Stimulated activated CD8-positive, alpha-beta memory T cell treated with anti-CD3 and anti-CD28 coated beads, Interleukin-15, amount 100 ng/mL, for 48 hours (primary cell): Measurements from ENCODE around the gene LYPD6.
"Not testable (repeated sequence)": the region's sequence is repeated elsewhere in the genome, so short reads cannot be mapped to it uniquely, and the experiment has no call there.

Experiments used
- DNase-seq, 2 donors: peaks; one replicate each; pipeline ENCODE4 v3.0.0-alpha.2; 2020; ENCODE audit warnings: low read depth in 2 of 2

The LYPD6 gene

DNA sequence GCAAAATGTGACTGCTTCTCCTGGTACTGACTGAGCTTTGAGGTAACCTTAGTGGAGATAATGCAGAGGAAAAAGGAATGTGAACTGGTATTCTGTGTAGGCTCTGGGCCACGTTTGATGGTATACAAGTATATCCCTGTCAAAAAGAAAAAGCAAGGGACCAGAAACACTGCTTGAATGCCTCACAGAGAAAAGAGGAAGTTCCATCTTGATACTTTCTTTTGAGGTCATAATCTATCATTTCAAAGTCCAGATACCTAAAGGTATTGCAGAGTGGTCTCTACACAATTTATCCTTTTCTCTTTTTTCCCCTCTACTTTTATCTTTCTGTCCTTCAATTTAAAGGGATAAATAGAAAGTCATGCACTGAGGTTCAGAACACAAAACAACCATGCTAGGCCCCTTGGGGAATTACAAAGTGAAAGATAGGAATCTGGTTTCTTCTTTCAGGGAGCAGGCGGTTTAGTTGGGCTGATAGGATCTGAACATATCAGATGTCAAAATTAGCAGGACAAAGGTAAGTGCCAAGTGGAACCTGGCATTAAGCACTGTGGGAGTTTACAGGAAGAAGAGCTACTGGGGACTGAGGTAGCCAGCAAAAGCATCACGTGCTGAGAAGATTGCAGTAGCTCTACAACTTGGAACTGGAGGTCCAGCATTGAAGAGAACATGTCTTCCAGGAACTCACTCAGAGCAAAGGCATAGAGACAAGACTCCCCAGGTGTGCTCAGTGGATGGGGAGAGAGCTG lies 121.2 kb downstream of the LYPD6 start:
- DNase-seq: no peak

DNA sequence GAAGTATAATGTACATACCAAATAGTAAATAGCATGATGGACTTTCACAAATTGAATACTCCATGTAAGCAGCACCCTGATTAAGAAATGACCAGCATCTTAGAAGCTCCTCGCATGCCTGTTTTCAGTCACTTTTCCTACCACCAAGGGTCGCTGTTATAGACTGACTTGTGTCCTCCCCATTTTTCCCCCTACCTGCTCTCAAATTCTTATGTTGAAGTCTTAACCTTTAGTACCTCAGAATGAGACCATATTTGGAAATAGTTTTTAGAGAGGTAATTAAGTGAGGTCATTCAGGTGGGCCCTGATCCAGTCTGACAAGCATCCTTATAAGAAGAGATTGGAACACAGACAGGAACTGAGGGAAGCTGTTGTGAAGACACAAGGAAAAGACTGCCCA lies 125.9 kb downstream of the LYPD6 start:
- DNase-seq: no peak

DNA sequence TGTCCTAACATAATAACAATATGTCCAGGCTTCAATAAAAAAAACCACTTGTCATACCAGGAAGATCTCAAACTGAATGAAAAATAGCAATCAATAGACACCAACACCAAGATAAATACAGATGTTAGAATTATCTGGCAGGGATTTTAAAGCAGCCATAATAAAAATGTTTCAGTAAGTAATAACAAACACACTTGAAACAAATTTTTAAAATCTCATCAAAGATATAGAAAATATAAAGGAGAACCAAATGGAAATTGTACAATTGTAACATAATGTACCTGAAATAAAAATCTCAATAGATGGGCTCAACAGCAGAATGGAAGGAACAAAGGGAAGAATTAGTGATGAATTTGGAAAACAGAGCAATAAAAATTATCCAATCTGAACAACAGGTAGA lies 128.1 kb downstream of the LYPD6 start:
- no peak for DNase-seq

DNA sequence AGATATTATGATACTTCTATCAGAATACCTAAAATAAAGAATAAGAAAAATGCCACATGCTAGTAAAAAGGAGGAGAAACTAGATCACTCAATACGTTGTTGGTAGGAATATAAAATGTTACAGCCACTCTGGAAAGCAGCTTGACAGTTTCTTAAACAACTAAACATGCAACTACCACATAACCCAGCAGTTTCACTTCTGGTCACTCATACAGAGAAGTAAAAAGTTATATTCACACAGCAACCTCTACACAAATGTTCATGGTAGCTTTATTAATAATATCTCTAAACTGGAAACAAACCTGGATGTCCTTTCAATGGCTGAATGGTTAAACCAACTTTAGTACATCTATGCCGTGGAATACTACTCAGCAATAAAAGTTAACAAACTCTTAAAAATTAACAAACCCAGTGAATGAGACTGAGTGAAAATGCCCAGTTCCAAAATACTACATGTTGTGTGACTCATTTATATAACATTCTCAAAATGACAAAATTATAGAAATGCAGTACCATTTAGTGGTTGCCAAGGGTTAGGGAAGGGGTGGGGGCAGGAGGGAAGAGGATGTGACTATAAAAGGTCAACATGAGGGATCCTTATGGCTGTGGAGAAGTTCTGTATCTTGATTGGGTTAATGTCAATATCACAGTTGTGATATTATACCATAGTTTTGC lies 133.1 kb downstream of the LYPD6 start:
- peak in 1 of 2 donors; percentile 5 for DNase-seq

- no peak for DNase-seq
Measured at GRCh38 chr2:149464396-149464795, 134.0 kb downstream of the LYPD6 start.

- no peak for DNase-seq
Measured at GRCh38 chr2:149465873-149466272, 135.5 kb downstream of the LYPD6 start.

DNA sequence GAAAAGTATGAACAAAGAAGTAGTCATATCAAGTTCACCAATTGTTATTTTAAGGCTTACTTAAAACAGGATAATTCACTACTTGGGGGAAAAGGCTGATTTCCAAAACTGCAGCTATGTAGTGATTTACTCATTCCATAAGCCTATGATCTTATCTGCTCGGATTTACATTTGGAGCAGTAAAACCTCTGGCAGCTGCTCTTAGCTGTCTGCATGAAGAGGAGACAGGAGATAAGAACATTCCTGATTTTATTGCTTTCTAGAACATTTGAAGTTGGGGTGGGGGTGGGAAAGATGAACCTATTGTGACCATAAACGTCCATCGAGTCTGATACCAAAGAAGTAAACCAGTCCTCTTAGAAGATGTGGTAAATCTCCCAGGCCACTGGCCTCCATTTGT lies 136.2 kb downstream of the LYPD6 start:
- no peak for DNase-seq

DNA sequence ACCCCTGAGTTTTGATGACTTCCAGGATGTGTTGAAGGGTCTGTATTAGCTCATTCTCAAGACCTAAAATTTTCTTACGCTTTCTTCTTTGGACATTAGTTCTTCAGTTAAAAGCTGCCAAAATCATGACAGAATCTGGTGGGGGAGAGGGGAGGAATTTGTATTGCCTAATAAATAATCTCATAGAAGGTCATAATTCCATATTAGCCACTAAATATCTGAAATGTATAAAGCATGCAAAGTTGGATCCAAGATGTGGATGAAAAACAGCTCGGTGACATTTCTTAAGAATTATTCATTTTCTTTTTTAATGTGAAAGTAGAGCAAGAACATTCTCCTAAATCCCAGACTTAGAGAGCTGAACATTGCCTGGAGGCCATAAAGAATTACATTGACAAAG lies 137.0 kb downstream of the LYPD6 start:
- no peak for DNase-seq

GRCh38 chr2:149468636-149469035 lies 138.2 kb downstream of the LYPD6 start:
- no peak for DNase-seq

- no peak for DNase-seq
Measured at GRCh38 chr2:149470046-149470445, 139.7 kb downstream of the LYPD6 start.

- no peak for DNase-seq
Measured at GRCh38 chr2:149472413-149472812, 142.0 kb downstream of the LYPD6 start.

- no peak for DNase-seq
Measured at GRCh38 chr2:149473068-149473467, 142.7 kb downstream of the LYPD6 start.

DNA sequence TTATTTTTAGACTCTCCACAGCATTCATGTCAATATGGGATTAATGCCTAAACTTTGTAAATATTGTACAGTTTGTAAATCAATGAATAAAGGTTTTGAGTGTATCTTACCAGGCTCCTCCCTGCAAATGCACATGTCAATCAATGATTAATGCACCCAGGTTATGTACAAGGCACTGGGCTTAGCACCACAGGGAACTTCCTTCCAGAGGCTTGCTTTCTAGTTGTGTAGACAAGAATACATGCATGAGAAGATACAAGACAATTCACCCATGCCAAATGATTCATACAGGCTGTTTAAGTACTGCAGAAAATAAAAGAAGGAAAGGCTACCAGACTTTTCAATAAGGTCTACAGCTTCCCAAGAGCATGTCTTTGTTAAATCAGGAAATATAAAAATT lies 143.1 kb downstream of the LYPD6 start:
- no peak for DNase-seq

DNA sequence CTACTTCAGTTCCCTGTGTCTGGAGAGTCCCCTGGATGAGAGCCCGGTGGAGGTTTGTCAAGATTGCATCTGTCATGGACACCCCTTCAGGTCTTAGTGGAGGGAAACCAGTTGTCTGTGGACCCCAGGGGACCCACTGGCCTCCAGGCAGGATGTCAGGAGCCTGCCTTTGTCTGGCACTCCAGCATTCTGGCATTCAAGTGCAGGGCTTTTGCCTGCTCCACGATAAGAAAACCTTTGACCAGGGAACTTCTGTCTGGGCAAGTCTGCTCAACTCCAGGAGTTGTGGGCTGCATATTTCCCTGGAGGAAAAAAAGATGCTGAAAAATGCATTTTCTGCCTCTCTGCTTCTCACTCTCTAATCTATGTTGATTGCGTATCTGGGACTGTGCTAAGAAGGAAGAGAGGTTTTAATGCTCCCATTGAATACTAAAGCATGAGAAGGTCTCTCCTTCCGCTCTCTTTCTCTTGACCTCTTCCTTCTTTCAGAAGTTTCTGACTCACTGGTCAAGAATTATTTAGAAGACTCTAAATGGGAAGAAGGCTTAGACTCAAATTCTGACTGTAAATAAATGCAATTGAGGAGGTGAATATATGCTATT lies 152.7 kb downstream of the LYPD6 start:
- DNase-seq: no peak

DNA sequence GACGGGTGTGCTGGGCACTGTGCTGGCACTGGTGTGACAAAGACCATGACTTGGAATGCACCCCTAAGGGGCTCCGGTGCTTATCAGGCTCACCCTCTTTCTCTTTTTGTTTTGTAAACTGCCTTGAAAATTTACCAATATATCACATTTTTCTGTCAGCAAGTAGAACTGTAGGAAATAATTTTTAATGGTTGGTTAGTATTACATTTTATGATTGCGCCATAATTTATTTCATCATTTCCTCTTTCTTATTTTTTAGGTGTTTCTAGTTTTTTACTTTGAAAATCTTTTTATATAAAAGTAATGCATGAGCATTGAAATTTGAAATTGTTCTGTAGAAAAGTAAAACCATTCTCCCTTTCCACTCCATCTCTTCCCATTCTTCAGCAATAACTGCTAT lies 156.3 kb downstream of the LYPD6 start:
- DNase-seq: no peak

DNA sequence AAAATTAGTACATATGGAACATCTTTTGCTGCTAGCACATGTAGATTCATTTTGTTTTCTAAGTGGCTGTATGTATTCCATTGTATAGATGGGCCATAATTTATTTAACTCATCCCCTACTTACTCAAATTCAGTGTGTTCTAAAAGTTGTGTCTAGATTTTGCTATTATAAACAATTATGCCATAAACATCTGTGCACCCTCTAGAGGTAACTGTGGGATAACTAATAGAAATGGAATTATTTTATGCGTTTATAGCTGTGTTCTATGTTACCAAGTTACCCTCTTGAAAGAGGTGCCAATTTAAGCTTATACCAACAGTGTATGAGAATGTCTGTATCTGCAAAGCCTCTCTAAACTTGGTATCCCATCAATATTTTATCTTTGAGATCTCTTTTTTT lies 156.8 kb downstream of the LYPD6 start:
- no peak for DNase-seq

GRCh38 chr2:149488706-149489440 lies 158.5 kb downstream of the LYPD6 start:
- no peak for DNase-seq

DNA sequence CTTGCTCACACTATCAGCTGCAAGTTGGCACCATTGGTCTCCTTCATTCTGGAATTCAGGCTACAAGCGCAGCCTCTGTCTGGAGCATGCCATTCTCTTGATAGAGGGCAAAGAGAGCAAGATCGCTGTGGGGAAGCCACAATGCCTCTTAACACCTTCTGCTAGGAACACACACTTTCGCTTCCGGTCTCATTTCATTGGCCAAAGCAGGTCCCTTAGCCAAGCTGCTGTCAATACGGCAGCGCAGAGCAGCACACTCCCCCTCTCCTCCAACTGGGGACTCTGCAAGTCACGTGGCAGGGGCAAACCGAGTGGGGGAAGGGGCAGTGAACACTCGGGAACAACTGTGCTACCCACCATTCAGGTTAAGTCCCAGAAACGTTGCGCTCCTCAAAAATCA lies 159.1 kb downstream of the LYPD6 start:
- DNase-seq: no peak

DNA sequence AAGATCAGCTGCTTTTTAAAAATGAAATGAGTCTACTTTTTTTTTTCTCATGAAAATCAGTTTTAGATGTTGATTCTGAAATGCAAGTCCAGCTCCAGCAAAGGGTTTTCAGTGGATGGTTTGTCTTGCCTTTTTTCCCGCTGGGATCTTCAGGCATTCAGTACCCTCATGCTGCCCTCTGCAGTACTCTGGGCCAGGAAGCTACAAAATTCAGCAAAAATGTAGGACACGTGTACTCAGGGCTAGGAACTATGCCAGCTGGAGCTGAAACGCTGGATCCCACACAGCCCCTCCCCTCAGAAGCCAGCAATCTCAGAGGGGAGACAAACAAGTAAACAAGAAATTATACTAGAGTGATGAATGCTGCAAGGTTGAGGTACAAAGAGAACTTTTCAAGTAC lies 159.9 kb downstream of the LYPD6 start:
- DNase-seq: no peak

DNA sequence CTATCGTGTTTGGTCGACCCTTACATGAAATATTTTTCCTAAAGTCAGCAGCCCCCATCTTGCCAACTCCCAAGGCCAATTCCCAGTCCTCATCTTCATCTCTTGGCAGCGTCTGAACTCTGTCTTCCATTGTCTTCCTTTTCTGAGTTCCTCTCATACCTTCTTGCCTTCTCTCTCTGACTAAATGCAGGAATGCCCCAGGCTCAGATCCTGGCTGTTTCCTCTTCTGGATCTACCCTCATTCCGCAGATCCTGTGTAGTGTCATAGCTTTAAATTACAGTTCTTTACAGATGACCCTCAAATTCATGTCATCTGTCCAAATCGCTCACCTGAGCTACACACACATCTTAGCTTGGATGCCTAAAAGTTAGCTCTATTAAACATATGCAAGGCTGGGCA lies 162.5 kb downstream of the LYPD6 start:
- DNase-seq: no peak

DNA sequence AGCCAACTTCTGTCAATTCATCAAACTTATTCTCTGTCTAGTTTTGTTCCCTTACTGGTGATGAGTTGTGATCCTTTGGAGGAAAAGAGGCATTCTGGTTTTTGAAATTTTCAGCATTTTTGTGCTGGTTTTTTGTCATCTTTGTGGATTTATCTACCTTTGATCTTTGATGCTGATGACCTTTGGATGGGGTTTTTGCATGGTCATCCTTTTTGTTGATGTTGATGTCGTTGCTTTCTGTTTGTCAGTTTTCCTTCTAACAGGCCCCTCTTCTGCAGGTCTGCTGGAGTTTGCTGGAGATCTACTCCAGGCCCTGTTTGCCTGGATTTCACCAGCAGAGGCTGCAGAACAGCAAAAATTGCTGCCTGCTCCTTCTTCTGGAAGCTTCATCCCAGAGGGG lies 168.8 kb downstream of the LYPD6 start:
- DNase-seq: not testable (repeated sequence)

GRCh38 chr2:149506808-149507207 lies 176.4 kb downstream of the LYPD6 start:
- DNase-seq: not testable (repeated sequence)
